ENCODE data around the gene CST9L.

The CST9L gene

GRCh38 chr20:23564927-23565326 is 3.4 kb downstream of the CST9L start:
- Histone ChIP-seq H3K79me2 (ENCODE audit: control insufficient read depth, insufficient read depth, low read length, poor library complexity) (no peaks in the 10 kb centered on the region), H2BK120ac (ENCODE audit: insufficient read depth, low read length, poor library complexity) (no peak overlapping the region), H3K4me1 (ENCODE audit: control insufficient read depth in 1 of 2, insufficient read depth in 2 of 2, low read length in 2 of 2) (no peaks in the 10 kb centered on the region), H3K9ac (ENCODE audit: low read length) (no peak overlapping the region), H3K9me3 (ENCODE audit: insufficient read depth, low read depth, low read length) (peaks cover 16% of the 10 kb centered on the region), H3K4me3 (ENCODE audit: low read depth, low read length) (no peak overlapping the region), H3K23ac (ENCODE audit: low read length) (no peak overlapping the region), H3K27me3 (ENCODE audit: insufficient read depth, low read length) (no peaks in the 10 kb centered on the region), H3K18ac (ENCODE audit: low read length) (no peak overlapping the region), H2AK5ac (ENCODE audit: low read length) (no peak overlapping the region), H3K4ac (ENCODE audit: low read depth, low read length) (no peak overlapping the region), H4K91ac (ENCODE audit: low read depth, low read length) (no peak overlapping the region), H3K79me1 (ENCODE audit: low read length) (no peaks in the 10 kb centered on the region), H3K36me3 (ENCODE audit: control insufficient read depth in 1 of 2, insufficient read depth in 2 of 2, low read length in 2 of 2) (no peaks in the 10 kb centered on the region), H2BK5ac (ENCODE audit: low read depth, low read length, poor library complexity) (no peak overlapping the region), H3K14ac (ENCODE audit: low read length) (no peak overlapping the region), H3K4me2 (ENCODE audit: low read length) (no peak overlapping the region), H4K12ac (ENCODE audit: low read depth, low read length) (no peak overlapping the region), H4K8ac (ENCODE audit: low read depth, low read length) (no peak overlapping the region), H2AFZ (ENCODE audit: insufficient read depth, low read length, poor library complexity) (no peak overlapping the region), H2BK12ac (ENCODE audit: low read length) (no peak overlapping the region), H3K27ac (ENCODE audit: low read depth, low read length) (no peak overlapping the region)
- no CpG with 5 or more reads among the region's 3 CpGs for WGBS (ENCODE audit: extremely low coverage, insufficient coverage, insufficient read length)
- DNase-seq = no peak

- Histone ChIP-seq H3K23ac (ENCODE audit: low read length) (no peak overlapping the region), H3K4ac (ENCODE audit: low read depth, low read length) (no peak overlapping the region), H2BK5ac (ENCODE audit: low read depth, low read length, poor library complexity) (no peak overlapping the region), H3K4me3 (ENCODE audit: low read depth, low read length) (peak overlapping the region; percentile 27), H4K8ac (ENCODE audit: low read depth, low read length) (no peak overlapping the region), H3K4me2 (ENCODE audit: low read length) (no peak overlapping the region), H4K12ac (ENCODE audit: low read depth, low read length) (no peak overlapping the region), H3K36me3 (ENCODE audit: control insufficient read depth in 1 of 2, insufficient read depth in 2 of 2, low read length in 2 of 2) (no peaks in the 10 kb centered on the region), H2BK120ac (ENCODE audit: insufficient read depth, low read length, poor library complexity) (no peak overlapping the region), H3K4me1 (ENCODE audit: control insufficient read depth in 1 of 2, insufficient read depth in 2 of 2, low read length in 2 of 2) (no peaks in the 10 kb centered on the region), H3K79me1 (ENCODE audit: low read length) (no peaks in the 10 kb centered on the region), H2BK12ac (ENCODE audit: low read length) (no peak overlapping the region), H3K14ac (ENCODE audit: low read length) (no peak overlapping the region), H2AFZ (ENCODE audit: insufficient read depth, low read length, poor library complexity) (no peak overlapping the region), H3K27me3 (ENCODE audit: insufficient read depth, low read length) (no peaks in the 10 kb centered on the region), H3K9ac (ENCODE audit: low read length) (no peak overlapping the region), H3K79me2 (ENCODE audit: control insufficient read depth, insufficient read depth, low read length, poor library complexity) (no peaks in the 10 kb centered on the region), H3K9me3 (ENCODE audit: insufficient read depth, low read depth, low read length) (peaks cover 16% of the 10 kb centered on the region), H3K18ac (ENCODE audit: low read length) (no peak overlapping the region), H2AK5ac (ENCODE audit: low read length) (no peak overlapping the region), H4K91ac (ENCODE audit: low read depth, low read length) (no peak overlapping the region), H3K27ac (ENCODE audit: low read depth, low read length) (no peak overlapping the region)
- no peak for DNase-seq
- no CpG with 5 or more reads among the region's 1 CpG for WGBS (ENCODE audit: extremely low coverage, insufficient coverage, insufficient read length)
Measured at GRCh38 chr20:23562721-23563342, 5.5 kb downstream of the CST9L start.

- Histone ChIP-seq H4K91ac (ENCODE audit: low read depth, low read length) (no peak overlapping the region), H2BK120ac (ENCODE audit: insufficient read depth, low read length, poor library complexity) (no peak overlapping the region), H3K79me1 (ENCODE audit: low read length) (no peaks in the 10 kb centered on the region), H2BK5ac (ENCODE audit: low read depth, low read length, poor library complexity) (no peak overlapping the region), H3K36me3 (ENCODE audit: control insufficient read depth in 1 of 2, insufficient read depth in 2 of 2, low read length in 2 of 2) (no peaks in the 10 kb centered on the region), H3K9ac (ENCODE audit: low read length) (no peak overlapping the region), H3K4me1 (ENCODE audit: control insufficient read depth in 1 of 2, insufficient read depth in 2 of 2, low read length in 2 of 2) (no peaks in the 10 kb centered on the region), H3K23ac (ENCODE audit: low read length) (no peak overlapping the region), H3K27me3 (ENCODE audit: insufficient read depth, low read length) (no peaks in the 10 kb centered on the region), H3K14ac (ENCODE audit: low read length) (no peak overlapping the region), H3K18ac (ENCODE audit: low read length) (no peak overlapping the region), H2AK5ac (ENCODE audit: low read length) (no peak overlapping the region), H4K12ac (ENCODE audit: low read depth, low read length) (no peak overlapping the region), H3K9me3 (ENCODE audit: insufficient read depth, low read depth, low read length) (no peaks in the 10 kb centered on the region), H4K8ac (ENCODE audit: low read depth, low read length) (no peak overlapping the region), H3K4me2 (ENCODE audit: low read length) (no peak overlapping the region), H3K4ac (ENCODE audit: low read depth, low read length) (no peak overlapping the region), H2BK12ac (ENCODE audit: low read length) (no peak overlapping the region), H3K79me2 (ENCODE audit: control insufficient read depth, insufficient read depth, low read length, poor library complexity) (no peaks in the 10 kb centered on the region), H3K27ac (ENCODE audit: low read depth, low read length) (no peak overlapping the region), H2AFZ (ENCODE audit: insufficient read depth, low read length, poor library complexity) (no peak overlapping the region), H3K4me3 (ENCODE audit: low read depth, low read length) (no peak overlapping the region)
- no peak for DNase-seq
- no CpG with 5 or more reads among the region's 1 CpG for WGBS (ENCODE audit: extremely low coverage, insufficient coverage, insufficient read length)
Measured at GRCh38 chr20:23554401-23554800, 13.9 kb downstream of the CST9L start.

- peaks cover 2% of the 10 kb centered on the region for H3K9me3 ChIP-seq (ENCODE audit: insufficient read depth, low read depth, low read length)
- H3K4ac ChIP-seq (ENCODE audit: low read depth, low read length) = no peak overlapping the region
- H2AK5ac ChIP-seq (ENCODE audit: low read length) = no peak overlapping the region
- DNase-seq = no peak
- no peak overlapping the region for H3K18ac ChIP-seq (ENCODE audit: low read length)
- no peak overlapping the region for H2BK120ac ChIP-seq (ENCODE audit: insufficient read depth, low read length, poor library complexity)
- no peaks in the 10 kb centered on the region for H3K79me2 ChIP-seq (ENCODE audit: control insufficient read depth, insufficient read depth, low read length, poor library complexity)
- H3K4me1 ChIP-seq (ENCODE audit: control insufficient read depth in 1 of 2, insufficient read depth in 2 of 2, low read length in 2 of 2) = no peaks in the 10 kb centered on the region
- H3K9ac ChIP-seq (ENCODE audit: low read length) = no peak overlapping the region
- H3K79me1 ChIP-seq (ENCODE audit: low read length) = no peaks in the 10 kb centered on the region
- no peaks in the 10 kb centered on the region for H3K36me3 ChIP-seq (ENCODE audit: control insufficient read depth in 1 of 2, insufficient read depth in 2 of 2, low read length in 2 of 2)
- no peak overlapping the region for H4K91ac ChIP-seq (ENCODE audit: low read depth, low read length)
- H3K27ac ChIP-seq (ENCODE audit: low read depth, low read length) = no peak overlapping the region
- H3K27me3 ChIP-seq (ENCODE audit: insufficient read depth, low read length) = no peaks in the 10 kb centered on the region
- H3K4me3 ChIP-seq (ENCODE audit: low read depth, low read length) = no peak overlapping the region
- no peak overlapping the region for H2AFZ ChIP-seq (ENCODE audit: insufficient read depth, low read length, poor library complexity)
- no peak overlapping the region for H4K12ac ChIP-seq (ENCODE audit: low read depth, low read length)
- H3K4me2 ChIP-seq (ENCODE audit: low read length) = no peak overlapping the region
- no peak overlapping the region for H4K8ac ChIP-seq (ENCODE audit: low read depth, low read length)
- no peak overlapping the region for H3K23ac ChIP-seq (ENCODE audit: low read length)
- no peak overlapping the region for H2BK12ac ChIP-seq (ENCODE audit: low read length)
- H2BK5ac ChIP-seq (ENCODE audit: low read depth, low read length, poor library complexity) = no peak overlapping the region
- no peak overlapping the region for H3K14ac ChIP-seq (ENCODE audit: low read length)
Measured at GRCh38 chr20:23551786-23552185, 16.5 kb downstream of the CST9L start.
